22Rv1 (cell line): ENCODE data around the gene ARAP1.

Experiments
- H3K27ac ChIP-seq: fragments of 450-650 bp; 2 replicates; pipeline ENCODE4 v1.5.1; 2017
- CTCF ChIP-seq: fragments of 450-650 bp; IDR thresholded peaks from 2 replicates; pipeline ENCODE4 v1.5.1; 2017; ENCODE audit warnings: mild to moderate bottlenecking
- ZFX ChIP-seq: fragments of 450-650 bp; IDR thresholded peaks from 2 replicates; pipeline ENCODE4 v1.6.1; 2017; ENCODE audit warnings: antibody characterized with exemption, borderline replicate concordance

Gene ARAP1

GRCh38 chr11:72688929-72689328 is 63.3 kb downstream of the ARAP1 start:
- TF ChIP-seq CTCF (no peak), ZFX (no peak)
- no peak overlapping the region for H3K27ac ChIP-seq

GRCh38 chr11:72688486-72688885 is 63.7 kb downstream of the ARAP1 start:
- H3K27ac ChIP-seq = no peak overlapping the region
- TF ChIP-seq CTCF (no peak), ZFX (no peak)

GRCh38 chr11:72687326-72687725 is 64.9 kb downstream of the ARAP1 start:
- TF ChIP-seq ZFX = no peak
- TF ChIP-seq CTCF = no peak
- H3K27ac ChIP-seq = no peak overlapping the region

GRCh38 chr11:72686639-72687220 is 65.5 kb downstream of the ARAP1 start:
- TF ChIP-seq CTCF = no peak
- TF ChIP-seq ZFX = no peak
- no peak overlapping the region for H3K27ac ChIP-seq

GRCh38 chr11:72685560-72686480 is 66.4 kb downstream of the ARAP1 start:
- TF ChIP-seq CTCF (no peak), ZFX (no peak)
- no peak overlapping the region for H3K27ac ChIP-seq

GRCh38 chr11:72684236-72684912 is 67.8 kb downstream of the ARAP1 start:
- TF ChIP-seq ZFX = no peak
- no peak for TF ChIP-seq CTCF
- H3K27ac ChIP-seq = no peak overlapping the region

GRCh38 chr11:72683782-72684200 is 68.4 kb downstream of the ARAP1 start:
- H3K27ac ChIP-seq = no peak overlapping the region
- TF ChIP-seq ZFX (no peak), CTCF (peak; percentile 90)
